ENCODE data around the gene TTN.

DNA sequence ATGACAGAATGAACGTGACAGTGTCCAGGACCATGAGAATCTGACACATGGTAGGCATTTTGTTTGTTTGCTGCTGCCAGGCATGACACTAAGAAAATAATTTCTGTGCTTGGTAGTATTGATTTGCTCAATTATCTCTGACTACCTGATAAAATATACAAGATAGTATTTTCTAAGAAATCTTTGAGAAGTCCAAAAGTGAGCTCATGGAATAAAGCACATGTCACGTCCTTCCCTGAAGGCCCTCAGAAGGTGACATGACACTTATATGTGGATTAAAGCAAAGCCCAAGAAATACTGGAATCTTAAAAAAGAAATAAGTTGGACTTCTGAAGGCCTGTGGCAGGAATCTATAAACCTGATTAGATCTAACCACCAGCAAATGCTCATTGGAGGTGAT lies 3.8 kb upstream of the TTN start:
- TF ChIP-seq CTCF (IDR thresholded peaks at IDR 0.05) (no peak), POLR2AphosphoS5 (IDR thresholded peaks at IDR 0.05; ENCODE audit: low read depth, low read length) (no peak)

Measured in Panc1 (cell line).